ENCODE measurements around the gene PSMB9.

GRCh38 chr6:32905078-32905477, 51.1 kb downstream of the PSMB9 start:
- TF ChIP-seq CTCF (IDR thresholded peaks at IDR 0.05 in 4 of 5, conservative IDR thresholded peaks at IDR 0.05 in 1 of 5): no peak
- no peak for TF ChIP-seq POLR2A (IDR thresholded peaks at IDR 0.05)
